NCI-H1105 (cell line): ENCODE data around the gene SERP2.
"Not testable (repeated sequence)": the region's sequence is repeated elsewhere in the genome, so short reads cannot be mapped to it uniquely, and the experiment has no call there.

Source experiments
- DNase-seq: peaks from one replicate; lab custom pipeline; 2025; lab: John Stamatoyannopoulos, UW

SERP2 gene

GRCh38 chr13:44373601-44374347 lies at the start of gene SERP2:
Gene SERP2, plus strand, starts transcription at chr13:44373824. Its CDS starts 202 bp downstream, at chr13:44374026.
- no peak for DNase-seq

GRCh38 chr13:44326961-44327360 lies 46.7 kb upstream of the SERP2 start:
- no peak for DNase-seq

- not testable (repeated sequence) for DNase-seq
These were observed 44.6 kb upstream of the SERP2 start for GRCh38 chr13:44329041-44329440.

GRCh38 chr13:44329909-44330545 lies 43.6 kb upstream of the SERP2 start:
- no peak for DNase-seq

GRCh38 chr13:44331446-44331845 lies 42.2 kb upstream of the SERP2 start:
- no peak for DNase-seq

GRCh38 chr13:44331912-44332851 lies 41.4 kb upstream of the SERP2 start:
- peak; percentile 47 for DNase-seq

- DNase-seq: no peak
These were observed 39.5 kb upstream of the SERP2 start for GRCh38 chr13:44333950-44334655.

- no peak for DNase-seq
These were observed 38.9 kb upstream of the SERP2 start for GRCh38 chr13:44334751-44335150.

- no peak for DNase-seq
These were observed 36.7 kb upstream of the SERP2 start for GRCh38 chr13:44336934-44337333.

GRCh38 chr13:44337581-44337980 lies 36.0 kb upstream of the SERP2 start:
- DNase-seq: no peak

GRCh38 chr13:44340508-44340907 lies 33.1 kb upstream of the SERP2 start:
- DNase-seq: no peak

GRCh38 chr13:44342741-44343140 lies 30.9 kb upstream of the SERP2 start:
- no peak for DNase-seq

- no peak for DNase-seq
These were observed 27.1 kb upstream of the SERP2 start for GRCh38 chr13:44346534-44346933.

GRCh38 chr13:44347301-44347700 lies 26.3 kb upstream of the SERP2 start:
- DNase-seq: no peak

GRCh38 chr13:44347949-44348348 lies 25.7 kb upstream of the SERP2 start:
- no peak for DNase-seq

GRCh38 chr13:44350775-44351504 lies 22.7 kb upstream of the SERP2 start:
- DNase-seq: no peak

GRCh38 chr13:44351505-44351854 lies 22.1 kb upstream of the SERP2 start:
- no peak for DNase-seq

GRCh38 chr13:44352202-44352601 lies 21.4 kb upstream of the SERP2 start:
- no peak for DNase-seq

GRCh38 chr13:44352671-44353070 lies 21.0 kb upstream of the SERP2 start:
- no peak for DNase-seq

- no peak for DNase-seq
These were observed 19.3 kb upstream of the SERP2 start for GRCh38 chr13:44354331-44354730.

GRCh38 chr13:44354884-44355283 lies 18.7 kb upstream of the SERP2 start:
- DNase-seq: no peak
